Measurements from ENCODE around the gene TSPAN4.

DNA sequence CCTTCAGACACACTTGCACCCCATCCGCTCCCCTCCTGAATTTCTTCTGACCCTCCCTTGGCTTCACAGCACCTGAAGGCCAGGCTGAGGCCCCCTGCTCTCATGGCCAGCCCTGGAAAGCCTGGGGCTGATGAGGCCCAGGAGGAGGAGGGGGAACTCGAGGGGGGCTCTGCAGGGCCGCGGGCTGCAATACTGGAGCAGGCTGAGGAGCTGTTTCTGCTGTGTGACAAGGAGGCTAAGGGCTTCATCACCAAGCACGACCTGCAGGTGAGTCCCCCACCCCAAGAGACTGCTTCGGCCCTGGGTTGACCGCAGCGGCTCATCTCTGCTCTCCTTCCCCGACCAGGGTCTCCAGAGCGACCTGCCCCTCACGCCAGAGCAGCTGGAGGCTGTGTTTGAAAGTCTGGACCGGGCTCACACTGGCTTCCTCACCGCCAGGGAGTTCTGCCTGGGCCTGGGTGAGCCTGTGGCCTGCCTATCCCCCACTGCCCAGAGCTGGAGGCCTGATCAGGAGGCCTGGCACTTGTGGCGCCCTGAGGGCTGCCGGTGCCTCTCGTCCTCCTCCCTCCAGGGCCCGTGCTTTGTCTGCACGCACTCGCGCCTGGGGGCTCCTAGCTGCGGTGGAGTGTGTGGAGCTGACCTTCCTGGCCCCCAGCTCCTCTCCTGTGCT lies 14.0 kb upstream of the TSPAN4 start:
- TF ChIP-seq POLR2A (IDR thresholded peaks at IDR 0.05; ENCODE audit: borderline replicate concordance, extremely low read depth, insufficient read depth, insufficient read length) = no peak
- TF ChIP-seq, protein P1, sequence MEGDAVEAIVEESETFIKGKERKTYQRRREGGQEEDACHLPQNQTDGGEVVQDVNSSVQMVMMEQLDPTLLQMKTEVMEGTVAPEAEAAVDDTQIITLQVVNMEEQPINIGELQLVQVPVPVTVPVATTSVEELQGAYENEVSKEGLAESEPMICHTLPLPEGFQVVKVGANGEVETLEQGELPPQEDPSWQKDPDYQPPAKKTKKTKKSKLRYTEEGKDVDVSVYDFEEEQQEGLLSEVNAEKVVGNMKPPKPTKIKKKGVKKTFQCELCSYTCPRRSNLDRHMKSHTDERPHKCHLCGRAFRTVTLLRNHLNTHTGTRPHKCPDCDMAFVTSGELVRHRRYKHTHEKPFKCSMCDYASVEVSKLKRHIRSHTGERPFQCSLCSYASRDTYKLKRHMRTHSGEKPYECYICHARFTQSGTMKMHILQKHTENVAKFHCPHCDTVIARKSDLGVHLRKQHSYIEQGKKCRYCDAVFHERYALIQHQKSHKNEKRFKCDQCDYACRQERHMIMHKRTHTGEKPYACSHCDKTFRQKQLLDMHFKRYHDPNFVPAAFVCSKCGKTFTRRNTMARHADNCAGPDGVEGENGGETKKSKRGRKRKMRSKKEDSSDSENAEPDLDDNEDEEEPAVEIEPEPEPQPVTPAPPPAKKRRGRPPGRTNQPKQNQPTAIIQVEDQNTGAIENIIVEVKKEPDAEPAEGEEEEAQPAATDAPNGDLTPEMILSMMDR (IDR thresholded peaks at IDR 0.05 in 2 of 3, conservative IDR thresholded peaks at IDR 0.05 in 1 of 3; ENCODE audit: borderline replicate concordance in 1 of 3, insufficient read depth in 1 of 3, low read depth in 2 of 3, low read length in 2 of 3) = no peak
- no peak for TF ChIP-seq POLR2AphosphoS5 (IDR thresholded peaks at IDR 0.05; ENCODE audit: low read depth, low read length)
- TF ChIP-seq ZNF274 (IDR thresholded peaks at IDR 0.05; ENCODE audit: low read depth, low read length) = no peak
- no peak for TF ChIP-seq SP1 (IDR thresholded peaks at IDR 0.05; ENCODE audit: low read depth)
- TF ChIP-seq FOSL1 (IDR thresholded peaks at IDR 0.05; ENCODE audit: low read depth) = no peak
- TF ChIP-seq EZH2 (IDR thresholded peaks at IDR 0.05) = no peak
- TF ChIP-seq, protein P2, sequence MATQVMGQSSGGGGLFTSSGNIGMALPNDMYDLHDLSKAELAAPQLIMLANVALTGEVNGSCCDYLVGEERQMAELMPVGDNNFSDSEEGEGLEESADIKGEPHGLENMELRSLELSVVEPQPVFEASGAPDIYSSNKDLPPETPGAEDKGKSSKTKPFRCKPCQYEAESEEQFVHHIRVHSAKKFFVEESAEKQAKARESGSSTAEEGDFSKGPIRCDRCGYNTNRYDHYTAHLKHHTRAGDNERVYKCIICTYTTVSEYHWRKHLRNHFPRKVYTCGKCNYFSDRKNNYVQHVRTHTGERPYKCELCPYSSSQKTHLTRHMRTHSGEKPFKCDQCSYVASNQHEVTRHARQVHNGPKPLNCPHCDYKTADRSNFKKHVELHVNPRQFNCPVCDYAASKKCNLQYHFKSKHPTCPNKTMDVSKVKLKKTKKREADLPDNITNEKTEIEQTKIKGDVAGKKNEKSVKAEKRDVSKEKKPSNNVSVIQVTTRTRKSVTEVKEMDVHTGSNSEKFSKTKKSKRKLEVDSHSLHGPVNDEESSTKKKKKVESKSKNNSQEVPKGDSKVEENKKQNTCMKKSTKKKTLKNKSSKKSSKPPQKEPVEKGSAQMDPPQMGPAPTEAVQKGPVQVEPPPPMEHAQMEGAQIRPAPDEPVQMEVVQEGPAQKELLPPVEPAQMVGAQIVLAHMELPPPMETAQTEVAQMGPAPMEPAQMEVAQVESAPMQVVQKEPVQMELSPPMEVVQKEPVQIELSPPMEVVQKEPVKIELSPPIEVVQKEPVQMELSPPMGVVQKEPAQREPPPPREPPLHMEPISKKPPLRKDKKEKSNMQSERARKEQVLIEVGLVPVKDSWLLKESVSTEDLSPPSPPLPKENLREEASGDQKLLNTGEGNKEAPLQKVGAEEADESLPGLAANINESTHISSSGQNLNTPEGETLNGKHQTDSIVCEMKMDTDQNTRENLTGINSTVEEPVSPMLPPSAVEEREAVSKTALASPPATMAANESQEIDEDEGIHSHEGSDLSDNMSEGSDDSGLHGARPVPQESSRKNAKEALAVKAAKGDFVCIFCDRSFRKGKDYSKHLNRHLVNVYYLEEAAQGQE (IDR thresholded peaks at IDR 0.05; ENCODE audit: low read depth) = no peak
- TF ChIP-seq, protein P3, sequence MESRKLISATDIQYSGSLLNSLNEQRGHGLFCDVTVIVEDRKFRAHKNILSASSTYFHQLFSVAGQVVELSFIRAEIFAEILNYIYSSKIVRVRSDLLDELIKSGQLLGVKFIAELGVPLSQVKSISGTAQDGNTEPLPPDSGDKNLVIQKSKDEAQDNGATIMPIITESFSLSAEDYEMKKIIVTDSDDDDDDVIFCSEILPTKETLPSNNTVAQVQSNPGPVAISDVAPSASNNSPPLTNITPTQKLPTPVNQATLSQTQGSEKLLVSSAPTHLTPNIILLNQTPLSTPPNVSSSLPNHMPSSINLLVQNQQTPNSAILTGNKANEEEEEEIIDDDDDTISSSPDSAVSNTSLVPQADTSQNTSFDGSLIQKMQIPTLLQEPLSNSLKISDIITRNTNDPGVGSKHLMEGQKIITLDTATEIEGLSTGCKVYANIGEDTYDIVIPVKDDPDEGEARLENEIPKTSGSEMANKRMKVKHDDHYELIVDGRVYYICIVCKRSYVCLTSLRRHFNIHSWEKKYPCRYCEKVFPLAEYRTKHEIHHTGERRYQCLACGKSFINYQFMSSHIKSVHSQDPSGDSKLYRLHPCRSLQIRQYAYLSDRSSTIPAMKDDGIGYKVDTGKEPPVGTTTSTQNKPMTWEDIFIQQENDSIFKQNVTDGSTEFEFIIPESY (IDR thresholded peaks at IDR 0.05; ENCODE audit: extremely low read depth, insufficient replicate concordance, low read length) = no peak
- no peak for TF ChIP-seq JUND (IDR thresholded peaks at IDR 0.05)
- TF ChIP-seq CBX3 (IDR thresholded peaks at IDR 0.05; ENCODE audit: low read depth) = no peak
- TF ChIP-seq EZH2phosphoT487 (IDR thresholded peaks at IDR 0.05; ENCODE audit: borderline replicate concordance) = no peak
- TF ChIP-seq ELF1 (IDR thresholded peaks at IDR 0.05; ENCODE audit: borderline replicate concordance, low read depth) = no peak
- TF ChIP-seq TCF7L2 (IDR thresholded peaks at IDR 0.05; ENCODE audit: borderline replicate concordance, extremely low read depth, insufficient read depth, insufficient read length) = no peak

All from HCT116 (cell line).